ENCODE results near the gene HOXB8. TPM values are rescaled to one million over a fixed set of nuclear protein-coding genes. Genes with fewer than 3 reads are reported as not detected.
A peak's percentile ranks its signal among the peaks of the same experiment; 100 is the strongest.

The HOXB8 gene
- total and polyA plus RNA-seq, 2 experiments from 2014 or later: not detected

DNA sequence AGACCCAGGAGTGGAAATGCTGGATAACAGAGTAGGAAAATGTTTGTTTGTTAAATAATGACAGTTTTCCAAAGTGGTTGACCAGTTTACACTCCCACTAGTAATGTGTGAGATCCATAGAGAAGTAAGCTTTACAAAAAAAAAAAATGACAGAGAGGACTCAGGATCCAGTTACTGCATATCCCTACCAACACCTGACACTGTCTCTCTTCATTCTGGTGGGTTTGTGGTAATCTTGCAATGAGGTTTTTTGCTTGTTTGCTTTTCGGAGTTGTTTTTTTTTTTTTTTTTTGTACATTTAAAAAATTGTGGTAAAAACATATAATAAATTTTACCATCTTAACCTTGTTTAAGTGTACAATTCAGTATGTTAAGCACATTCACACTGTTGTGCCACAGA, 34.6 kb upstream of the HOXB8 start:
- no peaks in the 10 kb centered on the region; the same call in 1 of the 2 replicates for H4K20me1 ChIP-seq (replicated peaks; ENCODE audit: insufficient read depth)
- H3K4me2 ChIP-seq: no peak overlapping the region
- DNase-seq (ENCODE audit: low spot score) (no peak), ATAC-seq (no peak)
- peaks cover 89% of the 10 kb centered on the region for H3K27me3 ChIP-seq (ENCODE audit: insufficient read depth)
- TF ChIP-seq, protein P1, sequence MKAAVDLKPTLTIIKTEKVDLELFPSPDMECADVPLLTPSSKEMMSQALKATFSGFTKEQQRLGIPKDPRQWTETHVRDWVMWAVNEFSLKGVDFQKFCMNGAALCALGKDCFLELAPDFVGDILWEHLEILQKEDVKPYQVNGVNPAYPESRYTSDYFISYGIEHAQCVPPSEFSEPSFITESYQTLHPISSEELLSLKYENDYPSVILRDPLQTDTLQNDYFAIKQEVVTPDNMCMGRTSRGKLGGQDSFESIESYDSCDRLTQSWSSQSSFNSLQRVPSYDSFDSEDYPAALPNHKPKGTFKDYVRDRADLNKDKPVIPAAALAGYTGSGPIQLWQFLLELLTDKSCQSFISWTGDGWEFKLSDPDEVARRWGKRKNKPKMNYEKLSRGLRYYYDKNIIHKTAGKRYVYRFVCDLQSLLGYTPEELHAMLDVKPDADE (IDR thresholded peaks at IDR 0.05): no peak
- TF ChIP-seq NANOG (IDR thresholded peaks at IDR 0.05; ENCODE audit: borderline replicate concordance): no peak
- TF ChIP-seq, protein P2, sequence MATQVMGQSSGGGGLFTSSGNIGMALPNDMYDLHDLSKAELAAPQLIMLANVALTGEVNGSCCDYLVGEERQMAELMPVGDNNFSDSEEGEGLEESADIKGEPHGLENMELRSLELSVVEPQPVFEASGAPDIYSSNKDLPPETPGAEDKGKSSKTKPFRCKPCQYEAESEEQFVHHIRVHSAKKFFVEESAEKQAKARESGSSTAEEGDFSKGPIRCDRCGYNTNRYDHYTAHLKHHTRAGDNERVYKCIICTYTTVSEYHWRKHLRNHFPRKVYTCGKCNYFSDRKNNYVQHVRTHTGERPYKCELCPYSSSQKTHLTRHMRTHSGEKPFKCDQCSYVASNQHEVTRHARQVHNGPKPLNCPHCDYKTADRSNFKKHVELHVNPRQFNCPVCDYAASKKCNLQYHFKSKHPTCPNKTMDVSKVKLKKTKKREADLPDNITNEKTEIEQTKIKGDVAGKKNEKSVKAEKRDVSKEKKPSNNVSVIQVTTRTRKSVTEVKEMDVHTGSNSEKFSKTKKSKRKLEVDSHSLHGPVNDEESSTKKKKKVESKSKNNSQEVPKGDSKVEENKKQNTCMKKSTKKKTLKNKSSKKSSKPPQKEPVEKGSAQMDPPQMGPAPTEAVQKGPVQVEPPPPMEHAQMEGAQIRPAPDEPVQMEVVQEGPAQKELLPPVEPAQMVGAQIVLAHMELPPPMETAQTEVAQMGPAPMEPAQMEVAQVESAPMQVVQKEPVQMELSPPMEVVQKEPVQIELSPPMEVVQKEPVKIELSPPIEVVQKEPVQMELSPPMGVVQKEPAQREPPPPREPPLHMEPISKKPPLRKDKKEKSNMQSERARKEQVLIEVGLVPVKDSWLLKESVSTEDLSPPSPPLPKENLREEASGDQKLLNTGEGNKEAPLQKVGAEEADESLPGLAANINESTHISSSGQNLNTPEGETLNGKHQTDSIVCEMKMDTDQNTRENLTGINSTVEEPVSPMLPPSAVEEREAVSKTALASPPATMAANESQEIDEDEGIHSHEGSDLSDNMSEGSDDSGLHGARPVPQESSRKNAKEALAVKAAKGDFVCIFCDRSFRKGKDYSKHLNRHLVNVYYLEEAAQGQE (IDR thresholded peaks at IDR 0.05; ENCODE audit: unreplicated experiment): no peak
- Mint-ChIP-seq H3K4me3 (no peak overlapping the region), H3K36me3 (ENCODE audit: low read depth) (no peaks in the 10 kb centered on the region), H3K9me3 (no peaks in the 10 kb centered on the region; the same call in 2 of the 3 replicates), H3K4me1 (peaks cover 11% of the 10 kb centered on the region; the same call in 2 of the 3 replicates), H3K27me3 (ENCODE audit: insufficient read depth, low read depth, poor library complexity) (peaks cover 73% of the 10 kb centered on the region), H3K27ac (no peak overlapping the region)
- no peak overlapping the region for H3K4me3 ChIP-seq
- H3K9me2 ChIP-seq (ENCODE audit: insufficient read depth): no peaks in the 10 kb centered on the region
- H3K36me3 ChIP-seq (ENCODE audit: insufficient read depth): no peaks in the 10 kb centered on the region
- no peak overlapping the region for H3K27ac ChIP-seq (ENCODE audit: low read depth)
- no peak overlapping the region for H2AFZ ChIP-seq
- peaks cover 10% of the 10 kb centered on the region for H3K4me1 ChIP-seq (ENCODE audit: insufficient read depth)
- H3K79me2 ChIP-seq (replicated peaks; ENCODE audit: insufficient read depth): no peaks in the 10 kb centered on the region
- H3F3A ChIP-seq (replicated peaks; ENCODE audit: low read depth): peaks cover 26% of the 10 kb centered on the region

DNA sequence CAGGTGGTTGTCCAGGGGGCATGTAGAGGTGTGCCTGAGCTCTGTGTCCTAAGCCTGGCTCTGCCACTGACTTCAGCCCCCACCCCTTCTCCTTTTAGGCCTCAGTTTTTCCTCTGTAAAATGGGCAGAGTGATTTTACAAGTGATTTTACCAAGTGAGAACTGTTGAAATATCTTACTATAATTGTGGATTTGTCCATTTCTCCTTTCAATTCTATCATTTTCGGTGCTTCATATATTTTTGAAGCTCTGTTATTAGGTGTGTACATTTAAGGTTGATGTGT, 32.8 kb upstream of the HOXB8 start:
- no peak for DNase-seq (ENCODE audit: low spot score)
- no peak overlapping the region for H2AFZ ChIP-seq
- peaks cover 39% of the 10 kb centered on the region for H3F3A ChIP-seq (replicated peaks; ENCODE audit: low read depth)
- no peaks in the 10 kb centered on the region for H3K79me2 ChIP-seq (replicated peaks; ENCODE audit: insufficient read depth)
- Mint-ChIP-seq H3K4me3 (peak overlapping the region; percentile 53; the same call in 2 of the 3 replicates), H3K36me3 (ENCODE audit: low read depth) (no peaks in the 10 kb centered on the region; the same call in 2 of the 3 replicates), H3K4me1 (peaks cover 11% of the 10 kb centered on the region; the same call in 2 of the 3 replicates), H3K27ac (no peak overlapping the region), H3K27me3 (ENCODE audit: insufficient read depth, low read depth, poor library complexity) (peaks cover 85% of the 10 kb centered on the region), H3K9me3 (no peaks in the 10 kb centered on the region; the same call in 2 of the 3 replicates)
- no peaks in the 10 kb centered on the region for H3K9me2 ChIP-seq (ENCODE audit: insufficient read depth)
- H3K4me1 ChIP-seq (ENCODE audit: insufficient read depth): peaks cover 18% of the 10 kb centered on the region
- no peak overlapping the region for H3K27ac ChIP-seq (ENCODE audit: low read depth)
- H3K36me3 ChIP-seq (ENCODE audit: insufficient read depth): no peaks in the 10 kb centered on the region; the same call in 1 of the 2 replicates
- H3K4me3 ChIP-seq: peak overlapping the region; percentile 54
- peaks cover 99% of the 10 kb centered on the region for H3K27me3 ChIP-seq (ENCODE audit: insufficient read depth)
- peak overlapping the region; percentile 87 for H3K4me2 ChIP-seq
- no peak for ATAC-seq
- H4K20me1 ChIP-seq (replicated peaks; ENCODE audit: insufficient read depth): peaks cover 17% of the 10 kb centered on the region; the same call in 1 of the 2 replicates
- TF ChIP-seq, protein P2 (IDR thresholded peaks at IDR 0.05; ENCODE audit: unreplicated experiment): no peak
- TF ChIP-seq JUNB (IDR thresholded peaks at IDR 0.05; ENCODE audit: unreplicated experiment) (no peak), ZNF331 (CRISPR knock-in tag; IDR thresholded peaks at IDR 0.05; ENCODE audit: low read depth) (no peak), EZH2phosphoT487 (IDR thresholded peaks at IDR 0.05; ENCODE audit: unreplicated experiment) (no peak)
- TF ChIP-seq, protein P3, sequence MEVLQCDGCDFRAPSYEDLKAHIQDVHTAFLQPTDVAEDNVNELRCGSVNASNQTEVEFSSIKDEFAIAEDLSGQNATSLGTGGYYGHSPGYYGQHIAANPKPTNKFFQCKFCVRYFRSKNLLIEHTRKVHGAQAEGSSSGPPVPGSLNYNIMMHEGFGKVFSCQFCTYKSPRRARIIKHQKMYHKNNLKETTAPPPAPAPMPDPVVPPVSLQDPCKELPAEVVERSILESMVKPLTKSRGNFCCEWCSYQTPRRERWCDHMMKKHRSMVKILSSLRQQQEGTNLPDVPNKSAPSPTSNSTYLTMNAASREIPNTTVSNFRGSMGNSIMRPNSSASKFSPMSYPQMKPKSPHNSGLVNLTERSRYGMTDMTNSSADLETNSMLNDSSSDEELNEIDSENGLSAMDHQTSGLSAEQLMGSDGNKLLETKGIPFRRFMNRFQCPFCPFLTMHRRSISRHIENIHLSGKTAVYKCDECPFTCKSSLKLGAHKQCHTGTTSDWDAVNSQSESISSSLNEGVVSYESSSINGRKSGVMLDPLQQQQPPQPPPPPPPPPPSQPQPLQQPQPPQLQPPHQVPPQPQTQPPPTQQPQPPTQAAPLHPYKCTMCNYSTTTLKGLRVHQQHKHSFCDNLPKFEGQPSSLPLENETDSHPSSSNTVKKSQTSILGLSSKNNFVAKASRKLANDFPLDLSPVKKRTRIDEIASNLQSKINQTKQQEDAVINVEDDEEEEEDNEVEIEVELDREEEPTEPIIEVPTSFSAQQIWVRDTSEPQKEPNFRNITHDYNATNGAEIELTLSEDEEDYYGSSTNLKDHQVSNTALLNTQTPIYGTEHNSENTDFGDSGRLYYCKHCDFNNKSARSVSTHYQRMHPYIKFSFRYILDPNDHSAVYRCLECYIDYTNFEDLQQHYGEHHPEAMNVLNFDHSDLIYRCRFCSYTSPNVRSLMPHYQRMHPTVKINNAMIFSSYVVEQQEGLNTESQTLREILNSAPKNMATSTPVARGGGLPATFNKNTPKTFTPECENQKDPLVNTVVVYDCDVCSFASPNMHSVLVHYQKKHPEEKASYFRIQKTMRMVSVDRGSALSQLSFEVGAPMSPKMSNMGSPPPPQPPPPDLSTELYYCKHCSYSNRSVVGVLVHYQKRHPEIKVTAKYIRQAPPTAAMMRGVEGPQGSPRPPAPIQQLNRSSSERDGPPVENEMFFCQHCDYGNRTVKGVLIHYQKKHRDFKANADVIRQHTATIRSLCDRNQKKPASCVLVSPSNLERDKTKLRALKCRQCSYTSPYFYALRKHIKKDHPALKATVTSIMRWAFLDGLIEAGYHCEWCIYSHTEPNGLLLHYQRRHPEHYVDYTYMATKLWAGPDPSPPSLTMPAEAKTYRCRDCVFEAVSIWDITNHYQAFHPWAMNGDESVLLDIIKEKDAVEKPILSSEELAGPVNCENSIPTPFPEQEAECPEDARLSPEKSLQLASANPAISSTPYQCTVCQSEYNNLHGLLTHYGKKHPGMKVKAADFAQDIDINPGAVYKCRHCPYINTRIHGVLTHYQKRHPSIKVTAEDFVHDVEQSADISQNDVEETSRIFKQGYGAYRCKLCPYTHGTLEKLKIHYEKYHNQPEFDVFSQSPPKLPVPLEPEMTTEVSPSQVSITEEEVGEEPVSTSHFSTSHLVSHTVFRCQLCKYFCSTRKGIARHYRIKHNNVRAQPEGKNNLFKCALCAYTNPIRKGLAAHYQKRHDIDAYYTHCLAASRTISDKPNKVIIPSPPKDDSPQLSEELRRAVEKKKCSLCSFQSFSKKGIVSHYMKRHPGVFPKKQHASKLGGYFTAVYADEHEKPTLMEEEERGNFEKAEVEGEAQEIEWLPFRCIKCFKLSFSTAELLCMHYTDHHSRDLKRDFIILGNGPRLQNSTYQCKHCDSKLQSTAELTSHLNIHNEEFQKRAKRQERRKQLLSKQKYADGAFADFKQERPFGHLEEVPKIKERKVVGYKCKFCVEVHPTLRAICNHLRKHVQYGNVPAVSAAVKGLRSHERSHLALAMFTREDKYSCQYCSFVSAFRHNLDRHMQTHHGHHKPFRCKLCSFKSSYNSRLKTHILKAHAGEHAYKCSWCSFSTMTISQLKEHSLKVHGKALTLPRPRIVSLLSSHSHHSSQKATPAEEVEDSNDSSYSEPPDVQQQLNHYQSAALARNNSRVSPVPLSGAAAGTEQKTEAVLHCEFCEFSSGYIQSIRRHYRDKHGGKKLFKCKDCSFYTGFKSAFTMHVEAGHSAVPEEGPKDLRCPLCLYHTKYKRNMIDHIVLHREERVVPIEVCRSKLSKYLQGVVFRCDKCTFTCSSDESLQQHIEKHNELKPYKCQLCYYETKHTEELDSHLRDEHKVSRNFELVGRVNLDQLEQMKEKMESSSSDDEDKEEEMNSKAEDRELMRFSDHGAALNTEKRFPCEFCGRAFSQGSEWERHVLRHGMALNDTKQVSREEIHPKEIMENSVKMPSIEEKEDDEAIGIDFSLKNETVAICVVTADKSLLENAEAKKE (CRISPR knock-in tag; IDR thresholded peaks at IDR 0.05): no peak
